Activated CD8-positive, alpha-beta T cell treated with anti-CD3 and anti-CD28 coated beads for 36 hours (primary cell): ENCODE measurements around the gene MYBL2. TPM values are rescaled to one million over a fixed set of nuclear protein-coding genes. Genes with fewer than 3 reads are reported as not detected.
A peak's percentile ranks its signal among the peaks of the same experiment; 100 is the strongest.

ENCODE experiments used
- ATAC-seq: fragments of 200-7000 bp; cut with Tn5 transposase; one replicate; pipeline ENCODE4 v1.10.0; 2021; ENCODE audit warnings: mild to moderate bottlenecking, moderate library complexity
- CTCF ChIA-PET: fragments of 350-600 bp; sonication (Branson Sonifier 250); formaldehyde crosslinking; loops from one replicate; lab custom pipeline; 2021; ENCODE audit warnings: antibody characterized with exemption; lab: Charles Lee
- POLR2A ChIA-PET: fragments of 350-600 bp; sonication (Branson Sonifier 250); formaldehyde crosslinking; loops from one replicate; lab custom pipeline; 2021; ENCODE audit warnings: antibody characterized with exemption; lab: Charles Lee
- DNase-seq: peaks from one replicate; pipeline ENCODE4 v3.0.0-alpha.2; 2020
- H3K27ac Mint-ChIP-seq: one replicate; pipeline ENCODE4 v1.8.0; 2021; ENCODE audit warnings: mild to moderate bottlenecking, mixed read lengths
- H3K27me3 Mint-ChIP-seq: one replicate; pipeline ENCODE4 v1.8.0; 2021; ENCODE audit warnings: mixed read lengths
- H3K36me3 Mint-ChIP-seq: one replicate; pipeline ENCODE4 v1.8.0; 2021; ENCODE audit warnings: low read depth, mixed read lengths
- H3K4me1 Mint-ChIP-seq: one replicate; pipeline ENCODE4 v1.8.0; 2021; ENCODE audit warnings: low read depth, mixed read lengths
- H3K4me3 Mint-ChIP-seq: one replicate; pipeline ENCODE4 v1.8.0; 2021; ENCODE audit warnings: mild to moderate bottlenecking, moderate library complexity, mixed read lengths
- H3K9me3 Mint-ChIP-seq: one replicate; pipeline ENCODE4 v1.8.0; 2021; ENCODE audit warnings: mixed read lengths
- intact Hi-C: fragments of 100-400 bp; cut with micrococcal nuclease; formaldehyde crosslinking; loops from one replicate; pipeline ENCODE4 v1.10.0; 2022
- total RNA-seq, 2 experiments: library from RNA; stranded (reverse); gene quantifications; one replicate each; pipeline ENCODE4 v1.2.3, GENCODE V29; 2021
- TF ChIP-seq, protein P1 (sequence below): fragments of 200-600 bp; IDR thresholded peaks from one replicate; pipeline ENCODE4 v1.8.0; 2022; ENCODE audit warnings: antibody characterized with exemption, mild to moderate bottlenecking

The MYBL2 gene
- total RNA-seq, 2 experiments from 2014 or later = 93.6 to 96.4 TPM

DNA sequence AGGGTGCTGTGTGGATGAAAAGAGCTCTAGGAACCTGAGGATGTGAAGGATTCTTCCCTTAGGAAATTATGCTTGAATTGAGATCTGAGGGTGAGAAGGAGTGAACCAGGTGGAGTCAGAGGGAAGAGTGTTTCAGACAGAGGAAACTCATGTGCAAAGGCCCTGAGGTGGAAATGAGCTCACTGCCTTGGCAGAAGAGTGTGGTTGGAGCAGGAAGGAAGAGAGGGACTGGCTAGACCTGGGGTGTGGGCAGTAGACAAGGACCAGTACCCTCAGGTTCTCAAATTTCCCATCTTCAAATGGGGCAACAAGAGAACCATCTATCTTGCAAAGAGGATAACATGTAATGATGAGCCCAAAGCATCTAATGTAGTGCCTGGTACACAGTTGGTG is 83.9 kb downstream of the MYBL2 start:
- POLR2A ChIA-PET = interaction anchor here (0.8 to 3.2 kb wide), 14 partner anchors 14 to 319 kb away, joined by 3 to 9 read pairs (median 4); no protein-coding TSS in a partner anchor
- DNase-seq (peak; percentile 41), ATAC-seq (no peak)
- TF ChIP-seq, protein P1, sequence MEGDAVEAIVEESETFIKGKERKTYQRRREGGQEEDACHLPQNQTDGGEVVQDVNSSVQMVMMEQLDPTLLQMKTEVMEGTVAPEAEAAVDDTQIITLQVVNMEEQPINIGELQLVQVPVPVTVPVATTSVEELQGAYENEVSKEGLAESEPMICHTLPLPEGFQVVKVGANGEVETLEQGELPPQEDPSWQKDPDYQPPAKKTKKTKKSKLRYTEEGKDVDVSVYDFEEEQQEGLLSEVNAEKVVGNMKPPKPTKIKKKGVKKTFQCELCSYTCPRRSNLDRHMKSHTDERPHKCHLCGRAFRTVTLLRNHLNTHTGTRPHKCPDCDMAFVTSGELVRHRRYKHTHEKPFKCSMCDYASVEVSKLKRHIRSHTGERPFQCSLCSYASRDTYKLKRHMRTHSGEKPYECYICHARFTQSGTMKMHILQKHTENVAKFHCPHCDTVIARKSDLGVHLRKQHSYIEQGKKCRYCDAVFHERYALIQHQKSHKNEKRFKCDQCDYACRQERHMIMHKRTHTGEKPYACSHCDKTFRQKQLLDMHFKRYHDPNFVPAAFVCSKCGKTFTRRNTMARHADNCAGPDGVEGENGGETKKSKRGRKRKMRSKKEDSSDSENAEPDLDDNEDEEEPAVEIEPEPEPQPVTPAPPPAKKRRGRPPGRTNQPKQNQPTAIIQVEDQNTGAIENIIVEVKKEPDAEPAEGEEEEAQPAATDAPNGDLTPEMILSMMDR = no peak
- peaks cover 42% of the 10 kb centered on the region for H3K4me1 Mint-ChIP-seq
- intact Hi-C loops = loop anchor here (2.0 to 10.0 kb wide), 3 partner anchors 90 to 330 kb away; no protein-coding TSS in a partner anchor
- peak overlapping the region; percentile 4 for H3K4me3 Mint-ChIP-seq
- H3K9me3 Mint-ChIP-seq = peaks cover 14% of the 10 kb centered on the region
- H3K27me3 Mint-ChIP-seq = peaks cover 11% of the 10 kb centered on the region
- peaks cover 4% of the 10 kb centered on the region for H3K36me3 Mint-ChIP-seq
- H3K27ac Mint-ChIP-seq = peak overlapping the region; percentile 95
- CTCF ChIA-PET = interaction anchor here (0.6 to 4.7 kb wide), 26 partner anchors 8 to 366 kb away, joined by 3 to 60 read pairs (median 4); no protein-coding TSS in a partner anchor

- intact Hi-C loops = loop anchor here (2.0 to 10.0 kb wide), 3 partner anchors 89 to 329 kb away; no protein-coding TSS in a partner anchor
- TF ChIP-seq, protein P1 = no peak
- ATAC-seq (peak; percentile 85), DNase-seq (peak; percentile 85)
- POLR2A ChIA-PET = interaction anchor here (0.5 to 3.2 kb wide), 16 partner anchors 9 to 318 kb away, joined by 3 to 9 read pairs (median 3); partner anchors contain the start of gene IFT52
- Mint-ChIP-seq H3K27me3 (peaks cover 8% of the 10 kb centered on the region), H3K4me3 (peak overlapping the region; percentile 51), H3K36me3 (peaks cover 4% of the 10 kb centered on the region), H3K27ac (peak overlapping the region; percentile 95), H3K4me1 (peaks cover 40% of the 10 kb centered on the region), H3K9me3 (peaks cover 14% of the 10 kb centered on the region)
- CTCF ChIA-PET = interaction anchor here (0.6 to 4.7 kb wide), 25 partner anchors 9 to 365 kb away, joined by 3 to 60 read pairs (median 4); no protein-coding TSS in a partner anchor
Measured at GRCh38 chr20:43751167-43752050, 84.5 kb downstream of the MYBL2 start.

- peaks cover 7% of the 10 kb centered on the region for H3K27me3 Mint-ChIP-seq
- H3K36me3 Mint-ChIP-seq = peaks cover 4% of the 10 kb centered on the region
- ChIA-PET POLR2A (interaction anchor here (1.0 to 3.2 kb wide), 5 partner anchors 88 to 318 kb away, joined by 3 to 9 read pairs (median 3); no protein-coding TSS in a partner anchor), CTCF (interaction anchor here (0.7 to 4.7 kb wide), 7 partner anchors 8 to 330 kb away, joined by 3 to 60 read pairs (median 9); no protein-coding TSS in a partner anchor)
- DNase-seq = no peak
- H3K4me1 Mint-ChIP-seq = peaks cover 36% of the 10 kb centered on the region
- intact Hi-C loops = loop anchor here (10.0 kb wide), 1 partner anchor 203 kb away; no protein-coding TSS in a partner anchor
- TF ChIP-seq, protein P1 = no peak
- peaks cover 14% of the 10 kb centered on the region for H3K9me3 Mint-ChIP-seq
- peak overlapping the region; percentile 51 for H3K4me3 Mint-ChIP-seq
- ATAC-seq = no peak
- peak overlapping the region; percentile 95 for H3K27ac Mint-ChIP-seq
Measured at GRCh38 chr20:43752051-43752360, 85.1 kb downstream of the MYBL2 start.

- peaks cover 35% of the 10 kb centered on the region for H3K4me1 Mint-ChIP-seq
- CTCF ChIA-PET = interaction anchor here (1.0 to 4.7 kb wide), 4 partner anchors 9 to 329 kb away, joined by 3 to 60 read pairs (median 19); no protein-coding TSS in a partner anchor
- DNase-seq = peak; percentile 76
- peak overlapping the region; percentile 51 for H3K4me3 Mint-ChIP-seq
- TF ChIP-seq, protein P1 = no peak
- POLR2A ChIA-PET = interaction anchor here (3.2 kb wide), 1 partner anchor 317 kb away, joined by 9 read pairs; no protein-coding TSS in a partner anchor
- peaks cover 14% of the 10 kb centered on the region for H3K9me3 Mint-ChIP-seq
- peak overlapping the region; percentile 95 for H3K27ac Mint-ChIP-seq
- H3K36me3 Mint-ChIP-seq = peaks cover 4% of the 10 kb centered on the region
- intact Hi-C loops = loop anchor here (10.0 kb wide), 1 partner anchor 202 kb away; no protein-coding TSS in a partner anchor
- peak; percentile 8 for ATAC-seq
- peaks cover 7% of the 10 kb centered on the region for H3K27me3 Mint-ChIP-seq
Measured at GRCh38 chr20:43752561-43753301, 85.8 kb downstream of the MYBL2 start.
